Heart right ventricle (tissue), 16 donors: Measurements from ENCODE around the gene PNMA8A. TPM values are rescaled to one million over a fixed set of nuclear protein-coding genes. Genes with fewer than 3 reads are reported as not detected.
A peak's percentile ranks its signal among the peaks of the same experiment; 100 is the strongest.

Experiments
- ATAC-seq, 8 donors: fragments of 200-7000 bp; cut with Tn5 transposase; one replicate each; pipeline ENCODE4 v1.9.1; 2020; ENCODE audit warnings: mild to moderate bottlenecking in 8 of 8, moderate library complexity in 8 of 8, moderate number of reproducible peaks in 1 of 8
- DNase-seq, 2 donors: peaks; one replicate each; pipeline ENCODE4 v3.0.0-alpha.2; 2020
- H3K27ac ChIP-seq, 10 donors: fragments of 200-600 bp; sonication (generic) in 2 of 10; one replicate each; pipeline versions ENCODE4 v1.5.0 to v1.8.0; 2020 to 2022; ENCODE audit warnings: mild to moderate bottlenecking in 3 of 10
- H3K27me3 ChIP-seq, 7 donors: fragments of 200-600 bp; one replicate each; pipeline ENCODE4 v1.8.0; 2021 to 2022; ENCODE audit warnings: mild to moderate bottlenecking in 2 of 7
- H3K36me3 ChIP-seq, 9 donors: fragments of 200-600 bp; sonication (generic) in 1 of 9; one replicate each; pipeline versions ENCODE4 v1.5.0 to v1.8.0; 2020 to 2022; ENCODE audit warnings: mild to moderate bottlenecking in 2 of 9
- H3K4me1 ChIP-seq, 9 donors: fragments of 200-600 bp; sonication (generic) in 1 of 9; one replicate each; pipeline versions ENCODE4 v1.5.0 to v1.8.0; 2020 to 2022; ENCODE audit warnings: mild to moderate bottlenecking in 4 of 9
- H3K4me3 ChIP-seq, 10 donors: fragments of 200-600 bp; sonication (generic) in 2 of 10; one replicate each; pipeline versions ENCODE4 v1.5.0 to v1.8.0; 2020 to 2022; ENCODE audit warnings: mild to moderate bottlenecking in 7 of 10, moderate library complexity in 2 of 10
- H3K9me3 ChIP-seq, 11 donors: fragments of 200-600 bp in 10 of 11; sonication (generic) in 2 of 11; one replicate each; pipeline versions ENCODE4 v1.5.0 to v1.8.0; 2013 to 2022; ENCODE audit warnings: mild to moderate bottlenecking in 2 of 11, control low read depth in 1 of 11, moderate library complexity in 1 of 11
- WGBS, 2 donors: extraction: QIAGEN DNeasy Blood & Tissue Kit; methylation state at CpG; one replicate each; pipeline ENCODE4 v1.1.7; 2013; ENCODE audit warnings: inconsistent platforms in 1 of 2; 5-methylcytosine and 5-hydroxymethylcytosine counted together
- intact Hi-C, 10 donors: fragments of 100-400 bp; cut with DNase I; formaldehyde crosslinking; loops; one replicate each; pipeline versions ENCODE4 v1.11.1 to v1.14.2; 2022
- polyA plus RNA-seq, 2 donors: library from polyadenylated mRNA; stranded (reverse); fragments of 200-250 nt; gene quantifications; one replicate each; pipeline ENCODE4 v1.2.3, GENCODE V29; 2013
- total RNA-seq, 10 donors: library from RNA; stranded (reverse); fragmentation: NEBNext Ultra II Directional in 3 of 10; extraction: Animal tissue kit (Norgen Biotek cat#: 25700) in 3 of 10; gene quantifications; one replicate each; pipeline versions ENCODE4 v1.2.1 to v1.2.4, GENCODE V29; 2021 to 2023
- TF ChIP-seq, protein P1 (sequence below), 9 donors: fragments of 200-600 bp; sonication (generic) in 2 of 9; IDR thresholded peaks; one replicate each; pipeline versions ENCODE4 v1.5.0 to v1.8.0; 2021 to 2022; ENCODE audit warnings: antibody characterized with exemption in 9 of 9, mild to moderate bottlenecking in 5 of 9, moderate library complexity in 1 of 9
- donor health status: Arrhythmogenic right ventricular cardiomyopathy.
- donor health status: ischemic (EF 13 %, LVEDD 7.1; RV severe dilation, severe dysfunction).
- donor health status: healthy with polysubstance abuse.
- donor health status: DM: no; HTN: yes; CAD: no.
- donor health status: DM: no; HTN: no; CAD: no.
- donor health status: ischemic (EF 25% LVEDD 6.9; RV normal size, moderate dysfunction).
- donor health status: ischemic (EF 25% LVEDD 5.7; RV mildly dilated, moderate dysfunction).
- donor health status: healthy.
- donor health status: DM: yes; HTN: yes; CAD: no.
- donor health status: Ischemic cardiomyopathy.
- donor health status: ischemic (EF 35%, LVEDD 5.7; RV mildly dilated, moderate dysfunction).
- donor health status: nonischemic (EF 11% LVEDD 7.7; RV severe dilation, severe dysfunction).
- donor health status: DM: yes; HTN: yes; CAD: no.
- donor health status: PGD.
- donor health status: ischemic (EF 29% LVEDD 5.4; RV normal size, mild dysfunction).
- donor health status: nonischemic (EF 23%, LVEDD 6.1; RV moderate dilation, normal function).

Gene PNMA8A
- total and polyA plus RNA-seq, 12 donors, result 2.8 to 12.3 (median 8.7) TPM

DNA sequence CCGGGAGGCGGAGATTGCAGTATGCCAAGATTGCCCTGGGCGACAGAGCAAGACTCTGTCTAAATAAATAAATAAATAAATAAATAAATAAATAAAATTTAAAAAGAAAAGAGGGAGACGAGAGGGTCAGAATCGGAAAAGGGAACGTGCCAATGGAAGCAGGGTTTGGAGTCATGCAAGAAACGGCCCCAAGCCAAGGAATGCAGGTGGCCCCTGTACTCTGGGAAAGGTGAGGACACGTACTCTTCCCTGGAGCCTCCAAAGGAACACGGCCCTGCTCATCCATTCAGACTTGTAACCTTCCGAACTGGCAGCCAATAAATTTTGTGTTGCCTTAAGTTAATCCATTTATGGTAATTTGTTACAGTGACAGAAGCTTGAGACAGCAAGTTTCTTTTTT is 22.8 kb downstream of the PNMA8A start:
- Histone ChIP-seq H3K4me3 (no peak overlapping the region), H3K9me3 (peaks cover 0 to 12% (median 0%) of the 10 kb centered on the region in 11 donors), H3K36me3 (no peaks in the 10 kb centered on the region), H3K4me1 (peaks cover 0 to 19% (median 0%) of the 10 kb centered on the region in 9 donors), H3K27me3 (no peaks in the 10 kb centered on the region), H3K27ac (no peak overlapping the region)
- DNase-seq, result no peak
- intact Hi-C loops, result no loop called here
- ATAC-seq, result no peak
- TF ChIP-seq, protein P1, sequence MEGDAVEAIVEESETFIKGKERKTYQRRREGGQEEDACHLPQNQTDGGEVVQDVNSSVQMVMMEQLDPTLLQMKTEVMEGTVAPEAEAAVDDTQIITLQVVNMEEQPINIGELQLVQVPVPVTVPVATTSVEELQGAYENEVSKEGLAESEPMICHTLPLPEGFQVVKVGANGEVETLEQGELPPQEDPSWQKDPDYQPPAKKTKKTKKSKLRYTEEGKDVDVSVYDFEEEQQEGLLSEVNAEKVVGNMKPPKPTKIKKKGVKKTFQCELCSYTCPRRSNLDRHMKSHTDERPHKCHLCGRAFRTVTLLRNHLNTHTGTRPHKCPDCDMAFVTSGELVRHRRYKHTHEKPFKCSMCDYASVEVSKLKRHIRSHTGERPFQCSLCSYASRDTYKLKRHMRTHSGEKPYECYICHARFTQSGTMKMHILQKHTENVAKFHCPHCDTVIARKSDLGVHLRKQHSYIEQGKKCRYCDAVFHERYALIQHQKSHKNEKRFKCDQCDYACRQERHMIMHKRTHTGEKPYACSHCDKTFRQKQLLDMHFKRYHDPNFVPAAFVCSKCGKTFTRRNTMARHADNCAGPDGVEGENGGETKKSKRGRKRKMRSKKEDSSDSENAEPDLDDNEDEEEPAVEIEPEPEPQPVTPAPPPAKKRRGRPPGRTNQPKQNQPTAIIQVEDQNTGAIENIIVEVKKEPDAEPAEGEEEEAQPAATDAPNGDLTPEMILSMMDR (IDR thresholded peaks at IDR 0.05), result no peak
- WGBS, 2 donors, result 88 to 93% methylated on average over 10 of the region's 10 CpGs

DNA sequence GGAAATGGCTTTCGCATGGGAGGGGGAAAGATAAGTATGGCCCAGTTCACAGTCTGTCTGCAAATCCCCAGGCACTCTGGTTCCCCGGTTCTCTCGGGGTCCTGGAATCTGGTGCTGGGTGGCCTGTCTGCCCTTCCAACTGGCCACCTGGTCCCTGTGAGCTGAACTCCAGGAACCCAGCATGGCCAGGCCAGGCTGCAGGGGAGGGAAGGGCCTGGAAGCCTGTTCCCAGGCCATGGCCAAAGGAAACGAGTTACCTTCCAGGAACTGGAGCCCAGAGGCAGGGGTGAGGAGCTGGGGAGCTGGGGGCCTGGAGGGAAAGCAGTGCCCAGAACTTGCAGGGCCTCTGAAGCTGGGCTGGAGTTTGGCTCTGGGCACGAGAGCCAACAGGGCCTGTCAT is 23.5 kb downstream of the PNMA8A start:
- TF ChIP-seq, protein P1 (IDR thresholded peaks at IDR 0.05), result no peak
- WGBS, 2 donors, result 54 to 60% methylated on average over 5 of the region's 5 CpGs
- Histone ChIP-seq H3K9me3 (peaks cover 0 to 12% (median 0%) of the 10 kb centered on the region in 11 donors), H3K36me3 (no peaks in the 10 kb centered on the region), H3K4me1 (peaks cover 0 to 24% (median 5%) of the 10 kb centered on the region in 9 donors), H3K27ac (peak overlapping the region in 6 of 10 donors; percentile 22 to 62 (median 36)), H3K4me3 (no peak overlapping the region), H3K27me3 (no peaks in the 10 kb centered on the region)
- intact Hi-C loops, result no loop called here
- peak; percentile 12 to 21 for DNase-seq
- peak in 6 of 8 donors; percentile 68 to 82 (median 75) for ATAC-seq

DNA sequence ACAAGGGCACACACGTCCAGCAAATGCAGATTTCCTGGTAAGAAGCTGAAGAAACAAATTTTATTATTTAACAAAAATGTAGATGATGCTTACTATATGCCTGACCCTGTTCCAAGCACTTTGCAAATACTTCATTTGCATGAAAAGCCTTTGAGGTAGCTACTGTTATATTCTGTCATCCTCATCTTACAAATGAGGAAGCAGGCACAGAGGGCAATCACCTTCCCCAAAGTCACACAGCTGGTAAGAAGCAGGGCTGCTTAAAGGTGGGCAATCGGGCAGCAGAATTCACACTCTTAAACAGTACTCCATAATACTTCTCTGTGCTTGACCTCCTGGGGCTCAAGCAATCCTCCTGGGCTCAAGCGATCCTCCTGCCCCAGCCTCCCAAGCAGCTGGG is 24.4 kb downstream of the PNMA8A start:
- ATAC-seq (no peak), DNase-seq (no peak)
- 50 to 56% methylated on average over 3 of the region's 3 CpGs for WGBS, 2 donors
- Histone ChIP-seq H3K36me3 (no peaks in the 10 kb centered on the region), H3K4me1 (peaks cover 0 to 32% (median 12%) of the 10 kb centered on the region in 9 donors), H3K27me3 (no peaks in the 10 kb centered on the region), H3K27ac (peak overlapping the region in 3 of 10 donors; percentile 34 to 62 (median 60)), H3K9me3 (peaks cover 0 to 12% (median 0%) of the 10 kb centered on the region in 11 donors), H3K4me3 (no peak overlapping the region)
- TF ChIP-seq, protein P1 (IDR thresholded peaks at IDR 0.05), result no peak
- intact Hi-C loops, result no loop called here

DNA sequence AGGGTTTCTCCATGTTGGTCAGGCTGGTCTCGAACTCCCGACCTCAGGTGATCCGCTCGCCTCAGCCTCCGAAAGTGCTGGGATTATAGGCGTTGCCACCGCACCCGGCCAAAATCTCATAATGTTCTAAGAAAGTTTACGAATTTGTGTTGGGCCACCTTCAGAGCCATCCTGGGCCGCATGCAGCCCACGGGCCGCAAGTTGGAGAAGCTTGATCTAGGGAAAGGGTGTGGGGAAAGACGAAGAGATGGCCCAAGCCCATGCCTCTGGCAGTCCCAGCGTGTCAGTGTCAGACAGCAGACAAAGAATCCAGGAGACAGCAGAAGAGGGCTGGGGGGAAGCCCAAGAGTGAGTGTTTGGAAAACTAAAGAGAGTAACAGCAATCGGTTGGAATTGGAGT is 25.3 kb downstream of the PNMA8A start:
- TF ChIP-seq, protein P1 (IDR thresholded peaks at IDR 0.05), result no peak
- intact Hi-C loops, result no loop called here
- no peak for DNase-seq
- Histone ChIP-seq H3K27me3 (no peaks in the 10 kb centered on the region), H3K27ac (no peak overlapping the region), H3K4me1 (peaks cover 0 to 29% (median 11%) of the 10 kb centered on the region in 9 donors), H3K36me3 (no peaks in the 10 kb centered on the region), H3K4me3 (no peak overlapping the region), H3K9me3 (peaks cover 0 to 12% (median 0%) of the 10 kb centered on the region in 11 donors)
- WGBS, 2 donors, result 91% methylated on average over 14 to 15 of the region's 15 CpGs
- no peak for ATAC-seq
